H1 (cell line): Measurements from ENCODE around the gene SPTBN1. TPM values are rescaled to one million over a fixed set of nuclear protein-coding genes. Genes with fewer than 3 reads are reported as not detected.

ENCODE experiments used
- CTCF ChIA-PET: fragments of 300-600 bp; sonication (Branson Sonifier 250); formaldehyde crosslinking; loops from one replicate; lab custom pipeline; 2021; ENCODE audit not compliant: partially characterized antibody; lab: Charles Lee
- POLR2A ChIA-PET: fragments of 300-600 bp; sonication (Branson Sonifier 250); formaldehyde crosslinking; loops from one replicate; lab custom pipeline; 2021; ENCODE audit warnings: inconsistent platforms; ENCODE audit not compliant: partially characterized antibody; lab: Charles Lee
- DNase-seq, 2 experiments: peaks; one replicate each; pipeline versions ENCODE4 v3.0.0 to v3.0.0-alpha.2; 2010 to 2022; ENCODE audit warnings: low spot score in 2 of 2, low read depth in 1 of 2, mixed read lengths in 1 of 2
- FAIRE-seq: peaks from 2 replicates; lab custom pipeline; 2011; peaks lifted over from hg19 to GRCh38; lab: Jason Lieb, UNC
- H2AFZ ChIP-seq: 2 replicates; pipeline ENCODE4 v1.8.1; 2012; ENCODE audit warnings: low read length, inconsistent platforms
- H2AK5ac ChIP-seq: 2 replicates; pipeline ENCODE4 v1.6.1; 2013; ENCODE audit warnings: low read depth, low read length
- H2BK120ac ChIP-seq: replicated peaks from 2 replicates; pipeline ENCODE3; 2013; ENCODE audit warnings: low read depth, low read length, inconsistent platforms
- H2BK12ac ChIP-seq: 2 replicates; pipeline ENCODE4 v1.6.1; 2013; ENCODE audit warnings: low read depth, low read length
- H2BK15ac ChIP-seq: 2 replicates; pipeline ENCODE4 v1.6.1; 2013; ENCODE audit warnings: low read length
- H2BK20ac ChIP-seq: 2 replicates; pipeline ENCODE4 v1.6.1; 2013; ENCODE audit warnings: low read length
- H2BK5ac ChIP-seq: 2 replicates; pipeline ENCODE4 v1.6.1; 2013; ENCODE audit warnings: low read depth, low read length
- H3K14ac ChIP-seq: 2 replicates; pipeline ENCODE4 v1.6.1; 2013; ENCODE audit warnings: inconsistent platforms; ENCODE audit not compliant: insufficient read length
- H3K18ac ChIP-seq: 2 replicates; pipeline ENCODE4 v1.6.1; 2013; ENCODE audit warnings: low read length; ENCODE audit errors: extremely low read depth
- H3K23ac ChIP-seq: 2 replicates; pipeline ENCODE4 v1.6.1; 2013; ENCODE audit warnings: inconsistent platforms; ENCODE audit not compliant: insufficient read length
- H3K23me2 ChIP-seq: 2 replicates; pipeline ENCODE4 v1.6.1; 2013; ENCODE audit warnings: low read depth, low read length
- H3K27ac ChIP-seq: 2 replicates; pipeline ENCODE4 v1.6.1; 2011; ENCODE audit warnings: low read depth, low read length, inconsistent platforms
- H3K27me3 ChIP-seq, 4 experiments: replicated peaks in 1 of 4; 1 replicate in 1 of 4; 2 replicates in 3 of 4; pipeline versions ENCODE4 v1.6.1 to v1.8.1; 2011 to 2013; ENCODE audit warnings: low read length in 3 of 4, mild to moderate bottlenecking in 3 of 4, inconsistent platforms in 2 of 4, mixed read lengths in 2 of 4, moderate library complexity in 1 of 4; ENCODE audit not compliant: control insufficient read depth in 3 of 4, insufficient read depth in 3 of 4; ENCODE audit errors: extremely low read depth in 1 of 4
- H3K36me3 ChIP-seq, 4 experiments: 2 replicates each; pipeline versions ENCODE4 v1.6.1 to v1.8.1; 2011 to 2013; ENCODE audit warnings: mild to moderate bottlenecking in 4 of 4, low read length in 3 of 4, moderate library complexity in 2 of 4, control low read depth in 1 of 4, inconsistent platforms in 1 of 4; ENCODE audit not compliant: insufficient read depth in 4 of 4, control insufficient read depth in 2 of 4
- H3K4ac ChIP-seq: replicated peaks from 2 replicates; pipeline ENCODE3; 2013; ENCODE audit warnings: low read length, low read depth, mixed read lengths, inconsistent platforms; ENCODE audit not compliant: insufficient read length
- H3K4me1 ChIP-seq, 4 experiments: replicated peaks in 1 of 4; 1 replicate in 1 of 4; 2 replicates in 3 of 4; pipeline versions ENCODE4 v1.6.1 to v1.8.1; 2011 to 2013; ENCODE audit warnings: low read length in 3 of 4, inconsistent platforms in 2 of 4, mixed read lengths in 1 of 4; ENCODE audit not compliant: insufficient read depth in 4 of 4, control insufficient read depth in 3 of 4
- H3K4me2 ChIP-seq, 2 experiments: 2 replicates each; pipeline versions ENCODE4 v1.6.1 to v1.8.1; 2011 to 2013; ENCODE audit warnings: low read depth in 2 of 2, low read length in 2 of 2, control low read depth in 1 of 2, inconsistent platforms in 1 of 2, mild to moderate bottlenecking in 1 of 2; ENCODE audit not compliant: insufficient read depth in 1 of 2
- H3K4me3 ChIP-seq, 4 experiments: fragments of 200-600, 300-600 bp in 1 of 4; sonication (generic), shearing (Covaris generic), sonication (Bioruptor Twin) in 1 of 4; 2 replicates each; pipeline versions ENCODE4 v1.5.1 to v1.8.1; 2011 to 2016; ENCODE audit warnings: low read length in 4 of 4, low read depth in 3 of 4, control low read depth in 2 of 4, inconsistent platforms in 2 of 4, mild to moderate bottlenecking in 2 of 4, mixed read lengths in 1 of 4, moderate library complexity in 1 of 4; ENCODE audit not compliant: insufficient read depth in 2 of 4; ENCODE audit errors: extremely low read depth in 1 of 4
- H3K56ac ChIP-seq: replicated peaks from 2 replicates; pipeline ENCODE3; 2013; ENCODE audit warnings: low read depth, mild to moderate bottlenecking, mixed read lengths, low read length, inconsistent platforms; ENCODE audit not compliant: insufficient read length
- H3K79me1 ChIP-seq: 2 replicates; pipeline ENCODE4 v1.6.1; 2013; ENCODE audit warnings: low read depth, low read length, control low read depth
- H3K79me2 ChIP-seq, 2 experiments: 2 replicates each; pipeline versions ENCODE4 v1.6.1 to v1.8.1; 2012 to 2013; ENCODE audit warnings: low read length in 2 of 2, mild to moderate bottlenecking in 2 of 2, inconsistent platforms in 1 of 2; ENCODE audit not compliant: insufficient read depth in 2 of 2, control insufficient read depth in 1 of 2
- H3K9ac ChIP-seq, 4 experiments: replicated peaks in 1 of 4; 1 replicate in 1 of 4; 2 replicates in 3 of 4; pipeline versions ENCODE4 v1.6.1 to v1.8.1; 2011 to 2013; ENCODE audit warnings: low read depth in 3 of 4, low read length in 3 of 4, control low read depth in 2 of 4, mild to moderate bottlenecking in 2 of 4, moderate library complexity in 2 of 4, inconsistent platforms in 1 of 4; ENCODE audit errors: extremely low read depth in 1 of 4
- H3K9me3 ChIP-seq, 2 experiments: 2 replicates each; pipeline versions ENCODE4 v1.6.1 to v1.8.1; 2012 to 2013; ENCODE audit warnings: mild to moderate bottlenecking in 2 of 2, moderate library complexity in 2 of 2, control low read depth in 1 of 2, inconsistent platforms in 1 of 2, low read depth in 1 of 2, low read length in 1 of 2, mixed read lengths in 1 of 2; ENCODE audit not compliant: insufficient read depth in 2 of 2
- H4K20me1 ChIP-seq, 2 experiments: replicated peaks in 1 of 2; 2 replicates each; pipeline versions ENCODE3 to v1.8.1; 2011 to 2013; ENCODE audit warnings: inconsistent platforms in 2 of 2, low read length in 2 of 2, mild to moderate bottlenecking in 1 of 2; ENCODE audit not compliant: insufficient read depth in 2 of 2, control insufficient read depth in 1 of 2
- H4K5ac ChIP-seq: 2 replicates; pipeline ENCODE4 v1.6.1; 2013; ENCODE audit warnings: low read length, low read depth, mixed read lengths, inconsistent platforms; ENCODE audit not compliant: insufficient read length
- H4K8ac ChIP-seq: 2 replicates; pipeline ENCODE4 v1.8.0; 2013; ENCODE audit warnings: mild to moderate bottlenecking, moderate library complexity, low read length, inconsistent platforms; ENCODE audit not compliant: insufficient read depth; ENCODE audit errors: extremely low read depth
- H4K91ac ChIP-seq: replicated peaks from 2 replicates; pipeline ENCODE3; 2013; ENCODE audit warnings: low read length, mixed read lengths, inconsistent platforms; ENCODE audit not compliant: insufficient read length
- BRCA1 ChIP-seq: IDR thresholded peaks from 2 replicates; pipeline ENCODE4 v1.6.1; 2012; ENCODE audit warnings: low read depth, low read length, improper control_type of control experiment
- CBX5 ChIP-seq: fragments of 300-800, 300-1000 bp; sonication (generic); IDR thresholded peaks from 2 replicates; pipeline ENCODE4 v1.7.1; 2016; ENCODE audit warnings: antibody characterized with exemption, low read length, low read depth
- CREB1 ChIP-seq: IDR thresholded peaks from 2 replicates; pipeline ENCODE4 v1.6.1; 2012; ENCODE audit warnings: inconsistent platforms
- EGR1 ChIP-seq: IDR thresholded peaks from 2 replicates; pipeline ENCODE4 v1.6.1; 2011; ENCODE audit warnings: low read depth, low read length, borderline replicate concordance
- POLR2A ChIP-seq, 2 experiments: IDR thresholded peaks; 1 replicate in 1 of 2; 2 replicates in 1 of 2; pipeline ENCODE4 v1.6.1; 2011; ENCODE audit warnings: low read depth in 2 of 2, low read length in 2 of 2, mild to moderate bottlenecking in 2 of 2; ENCODE audit errors: control extremely low read depth in 1 of 2
- SIX5 ChIP-seq: IDR thresholded peaks from 2 replicates; pipeline ENCODE4 v1.6.1; 2011; ENCODE audit warnings: mild to moderate bottlenecking, low read depth, low read length
- ZNF274 ChIP-seq: IDR thresholded peaks from 2 replicates; pipeline ENCODE4 v1.7.0; 2012; ENCODE audit warnings: low read length, borderline replicate concordance; ENCODE audit errors: extremely low read depth
- WGBS, 2 experiments: shearing (Covaris generic) in 1 of 2; methylation state at CpG; one replicate each; pipeline versions ENCODE4 v1.1.6 to v1.1.7; 2013 to 2015; ENCODE audit warnings: low lambda C conversion rate in 2 of 2, mixed read lengths in 2 of 2, inconsistent platforms in 1 of 2, low coverage in 1 of 2, missing lambda C conversion rate in 1 of 2; ENCODE audit not compliant: insufficient replicate concordance in 2 of 2, insufficient coverage in 1 of 2, insufficient read length in 1 of 2; ENCODE audit errors: extremely low coverage in 1 of 2, missing lambda C conversion rate in 1 of 2; 5-methylcytosine and 5-hydroxymethylcytosine counted together
- polyA plus RNA-seq, 7 experiments: library from polyadenylated mRNA; depleted of rRNA in 3 of 7; stranded (reverse) in 5 of 7; unstranded in 2 of 7; fragments of >200 nt in 5 of 7; fragments of 200-250 nt in 2 of 7; gene quantifications; 1 replicate in 5 of 7; 2 replicates in 1 of 7; 4 replicates in 1 of 7; pipeline versions ENCODE4 v1.2.1 to v1.2.3, GENCODE V29; 2011 to 2013; ENCODE audit warnings: missing spikeins in 2 of 7, mixed read lengths in 2 of 7
- total RNA-seq: library from RNA; stranded (reverse); fragmentation: NEBNext Ultra II Directional; extraction: Animal tissue kit (Norgen Biotek cat#: 25700); gene quantifications from 2 replicates; pipeline ENCODE4 v1.2.1, GENCODE V29; 2021

The SPTBN1 gene
- total and polyA plus RNA-seq, 2 of the 8 experiments (the other 6 are each of a cell fraction or from before 2014, with no cell fraction given) = 31.8 to 180 TPM

DNA sequence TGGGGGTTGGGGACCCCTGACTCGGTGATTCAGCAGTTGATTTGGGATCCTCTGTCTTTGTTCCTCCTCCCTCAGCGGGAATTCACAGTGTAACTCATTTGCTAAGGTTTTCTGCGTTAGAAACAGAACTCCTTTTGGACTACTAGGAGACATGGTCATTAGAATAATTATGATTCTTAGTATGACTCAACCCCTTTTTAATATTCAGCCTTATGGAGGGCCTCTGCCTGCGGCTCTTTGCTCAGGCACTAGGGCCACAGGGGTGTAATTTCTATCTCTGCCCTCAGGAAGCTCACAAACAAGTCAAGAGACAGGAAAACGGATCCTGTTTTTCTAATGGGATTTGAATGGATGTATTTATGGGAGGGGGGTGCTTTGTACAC, 117.4 kb downstream of the SPTBN1 start:
- Histone ChIP-seq H4K20me1 (peaks cover 34 to 44% of the 10 kb centered on the region in 2 experiments), H3K27ac (no peak overlapping the region), H3K4me2 (peak overlapping the region in 1 of 2 experiments; percentile 15; a peak in 1 of 4 replicates), H3K4me3 (no peak overlapping the region), H2AFZ (no peak overlapping the region), H3K79me2 (peaks cover 31 to 99% of the 10 kb centered on the region in 2 experiments), H2BK12ac (no peak overlapping the region), H3K23ac (no peak overlapping the region), H3K9me3 (no peaks in the 10 kb centered on the region), H4K91ac (no peak overlapping the region), H3K56ac (no peak overlapping the region), H3K4ac (no peak overlapping the region), H2BK20ac (no peak overlapping the region), H3K4me1 (peaks cover 9 to 37% (median 27%) of the 10 kb centered on the region in 4 experiments), H3K36me3 (peaks cover 0 to 3% (median 0%) of the 10 kb centered on the region in 4 experiments; a peak in 1 of 8 replicates), H3K79me1 (peaks cover 24% of the 10 kb centered on the region; the same call in 1 of the 2 replicates), H3K18ac (no peak overlapping the region), H4K8ac (no peak overlapping the region), H2BK5ac (no peak overlapping the region), H3K23me2 (no peaks in the 10 kb centered on the region), H3K14ac (no peak overlapping the region), H3K27me3 (no peaks in the 10 kb centered on the region), H2BK120ac (no peak overlapping the region), H4K5ac (no peak overlapping the region), H2BK15ac (no peak overlapping the region), H2AK5ac (no peak overlapping the region), H3K9ac (no peak overlapping the region)
- TF ChIP-seq BRCA1 (no peak), EGR1 (no peak), CBX5 (no peak), CREB1 (no peak), POLR2A (IDR thresholded peaks at IDR 0.05; ENCODE audit: control extremely low read depth in 1 of 2, low read depth in 2 of 2, low read length in 2 of 2) (no peak), ZNF274 (no peak), SIX5 (no peak)
- ChIA-PET CTCF (interaction anchor here (0.7 to 1.5 kb wide), 3 partner anchors 15 to 37 kb away, joined by 3 to 5 read pairs (median 3); no protein-coding TSS in a partner anchor), POLR2A (interaction anchor here (1.4 to 5.5 kb wide), 3 partner anchors 10 to 14 kb away, joined by 3 to 31 read pairs (median 3); no protein-coding TSS in a partner anchor)
- 87% methylated on average over 5 of the region's 5 CpGs; no CpG with 5 or more reads in 1 of the 2 experiments for WGBS, 2 experiments
- no peak for DNase-seq
- no peak for FAIRE-seq
